Renal pelvis (tissue), 4 donors: Measurements from ENCODE around the gene RTN4R. TPM values are rescaled to one million over a fixed set of nuclear protein-coding genes. Genes with fewer than 3 reads are reported as not detected.

Experiments
- DNase-seq: peaks from one replicate; pipeline ENCODE4 v3.0.0-alpha.2; 2013
- polyA plus RNA-seq, 3 donors: library from polyadenylated mRNA; unstranded; fragments of 120-200 nt; gene quantifications; one replicate each; pipeline ENCODE4 v1.2.1, GENCODE V29; 2013; ENCODE audit not compliant: insufficient read length in 3 of 3

Gene RTN4R
- polyA plus RNA-seq, 3 donors, result 5.8 to 11.2 (median 7.6) TPM

DNA sequence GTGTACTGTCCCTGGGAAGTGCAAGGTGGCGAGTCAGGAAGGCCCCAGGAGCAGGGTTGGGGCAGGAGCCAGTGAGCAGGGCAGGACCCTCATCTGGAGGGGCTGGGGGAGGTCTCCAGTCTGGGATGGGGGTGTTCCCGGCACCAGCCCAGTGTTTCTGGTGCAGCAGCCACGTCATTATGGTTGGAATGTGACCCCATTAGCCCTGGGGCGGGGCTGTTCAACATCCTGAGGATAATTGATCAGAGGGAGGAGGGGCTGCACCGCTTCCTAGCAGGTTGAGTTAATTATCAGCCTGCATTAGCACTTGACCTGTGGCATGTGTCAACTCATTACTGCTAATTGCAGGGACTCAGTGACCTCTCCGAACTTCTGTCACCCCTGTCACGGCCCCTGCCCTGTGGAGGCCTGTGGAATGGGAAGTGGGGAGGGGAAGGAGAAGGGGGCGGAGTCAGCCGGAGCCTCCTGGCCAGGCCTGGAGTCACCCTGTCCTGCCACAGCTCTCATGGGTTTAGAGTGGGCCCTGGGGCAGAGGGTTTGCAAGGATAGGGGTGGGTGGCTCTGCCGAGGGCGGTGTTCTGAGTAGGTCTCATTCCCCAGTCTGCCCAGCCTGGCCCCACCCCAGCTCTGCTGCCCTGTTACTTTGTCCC lies 64.4 kb downstream of the RTN4R start:
- peak; percentile 52 for DNase-seq

DNA sequence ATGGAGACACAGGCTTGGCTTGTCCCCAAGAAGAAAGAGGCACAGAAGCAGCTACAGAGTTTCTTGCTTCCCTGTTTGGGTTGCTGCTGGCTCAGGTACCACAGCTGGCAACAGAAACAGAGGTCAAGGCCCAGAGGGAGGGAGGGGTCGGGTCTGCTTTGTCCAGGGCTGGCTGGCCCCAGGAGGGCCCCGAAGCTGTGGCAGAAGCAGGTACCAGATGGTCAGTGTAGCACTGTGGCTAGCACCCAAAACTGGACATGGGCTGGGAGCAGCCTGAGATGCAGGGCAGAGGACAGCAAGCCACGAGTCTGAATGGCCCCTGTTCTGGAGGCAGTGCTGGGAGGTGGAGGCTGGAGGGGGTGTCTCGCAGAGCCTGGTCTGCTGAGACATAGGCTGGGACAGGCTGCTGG lies 65.0 kb downstream of the RTN4R start:
- DNase-seq, result no peak

DNA sequence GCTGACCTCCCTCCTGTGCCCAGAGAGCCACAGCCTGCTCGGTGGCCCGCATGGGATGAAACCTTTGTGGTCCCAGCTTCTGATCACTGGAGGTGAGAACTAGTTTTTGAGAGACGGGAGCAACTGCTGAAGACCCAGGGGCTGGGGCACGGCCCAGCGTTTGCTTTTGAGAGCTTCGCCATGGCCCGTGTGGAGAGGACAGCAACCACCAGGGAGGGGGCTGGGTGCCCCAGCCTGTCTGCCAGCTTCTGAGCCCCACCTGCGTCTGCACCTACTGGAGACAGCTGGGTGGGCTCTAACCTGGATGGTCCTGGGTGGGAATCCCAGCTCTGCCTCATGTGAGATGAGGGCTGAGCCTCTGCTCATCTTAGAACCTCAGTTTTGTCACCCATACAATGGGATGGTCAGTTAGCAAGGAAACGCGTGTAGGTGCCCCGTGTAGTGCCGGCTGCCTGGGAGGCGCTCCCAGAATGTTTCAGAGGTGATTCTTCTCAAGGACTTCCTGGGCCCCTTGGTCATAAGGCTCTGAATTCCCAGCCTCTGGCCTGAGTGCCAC lies 66.2 kb downstream of the RTN4R start:
- no peak for DNase-seq

DNA sequence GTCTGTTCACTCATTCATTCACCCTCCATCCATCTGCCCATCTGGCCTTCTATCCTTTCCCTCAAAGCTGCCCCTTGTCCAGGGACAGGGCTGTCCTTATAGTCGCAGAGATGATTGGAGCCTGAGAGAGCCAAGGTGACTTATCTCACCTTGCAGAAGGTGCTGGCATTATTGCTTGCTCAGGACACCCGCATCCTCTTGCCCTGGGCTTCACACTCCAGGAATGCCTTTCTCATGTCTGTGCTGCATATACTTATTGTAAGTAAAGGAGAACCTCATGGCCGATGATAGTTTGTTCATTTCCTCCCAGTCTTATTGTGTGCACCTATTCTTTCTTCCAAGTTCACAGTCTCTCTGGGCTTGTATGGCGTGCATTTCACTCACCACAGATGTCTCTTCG lies 68.2 kb downstream of the RTN4R start:
- DNase-seq, result no peak

DNA sequence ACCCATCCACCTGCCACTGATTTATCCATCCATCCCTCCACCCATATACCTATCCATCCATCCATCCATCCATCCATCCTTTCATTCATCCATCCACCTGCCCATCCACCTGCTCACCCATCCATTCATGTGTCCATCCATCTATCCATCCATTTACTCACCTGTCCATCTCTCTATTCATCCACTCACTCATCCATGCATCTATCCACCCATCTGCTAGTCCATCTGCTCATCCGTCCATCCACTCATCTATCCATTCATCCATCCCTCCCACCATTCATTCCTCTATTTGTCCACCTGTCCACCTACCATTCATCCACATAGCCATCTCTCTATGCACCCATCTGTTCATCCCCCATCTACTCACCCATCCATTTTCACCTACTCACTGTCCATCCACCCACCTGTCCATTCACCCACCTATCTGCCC lies 68.7 kb downstream of the RTN4R start:
- no peak for DNase-seq

DNA sequence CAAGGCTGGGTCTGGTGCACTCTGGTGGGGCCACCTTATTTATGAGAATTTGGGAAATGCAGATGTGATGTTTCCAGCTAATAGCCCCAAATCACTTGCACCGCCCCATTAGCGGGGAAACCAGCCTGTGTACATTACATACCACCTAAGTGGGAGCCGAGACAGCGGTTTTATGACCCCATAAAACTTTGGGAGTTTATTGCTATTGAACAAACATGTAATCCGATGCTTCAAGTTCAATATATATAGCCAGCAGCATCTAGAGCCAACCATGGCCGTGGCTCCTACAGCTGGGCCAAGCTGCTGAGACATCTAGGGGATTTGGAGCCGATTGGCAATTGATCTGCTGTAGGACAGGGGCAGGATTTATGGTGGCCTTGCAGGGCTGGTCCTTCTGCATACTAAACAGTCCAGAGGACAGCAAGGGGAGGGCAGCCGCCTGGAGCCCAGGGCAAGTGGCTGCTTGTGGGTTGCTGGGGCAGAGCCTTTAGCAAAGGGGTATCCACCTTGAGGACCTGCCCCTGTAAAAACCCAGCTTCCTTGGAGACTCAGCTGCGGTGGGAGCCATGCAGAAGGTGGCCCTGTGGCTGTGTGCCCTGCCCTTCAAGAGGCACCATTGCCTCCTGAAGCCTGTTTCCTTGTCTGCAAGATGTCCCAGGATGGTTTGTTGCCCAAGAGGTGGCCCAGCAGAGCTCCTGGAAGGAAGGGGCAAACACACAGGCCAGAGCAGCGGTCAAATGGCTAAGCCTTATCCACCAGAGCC lies 69.4 kb downstream of the RTN4R start:
- peak; percentile 80 for DNase-seq

DNA sequence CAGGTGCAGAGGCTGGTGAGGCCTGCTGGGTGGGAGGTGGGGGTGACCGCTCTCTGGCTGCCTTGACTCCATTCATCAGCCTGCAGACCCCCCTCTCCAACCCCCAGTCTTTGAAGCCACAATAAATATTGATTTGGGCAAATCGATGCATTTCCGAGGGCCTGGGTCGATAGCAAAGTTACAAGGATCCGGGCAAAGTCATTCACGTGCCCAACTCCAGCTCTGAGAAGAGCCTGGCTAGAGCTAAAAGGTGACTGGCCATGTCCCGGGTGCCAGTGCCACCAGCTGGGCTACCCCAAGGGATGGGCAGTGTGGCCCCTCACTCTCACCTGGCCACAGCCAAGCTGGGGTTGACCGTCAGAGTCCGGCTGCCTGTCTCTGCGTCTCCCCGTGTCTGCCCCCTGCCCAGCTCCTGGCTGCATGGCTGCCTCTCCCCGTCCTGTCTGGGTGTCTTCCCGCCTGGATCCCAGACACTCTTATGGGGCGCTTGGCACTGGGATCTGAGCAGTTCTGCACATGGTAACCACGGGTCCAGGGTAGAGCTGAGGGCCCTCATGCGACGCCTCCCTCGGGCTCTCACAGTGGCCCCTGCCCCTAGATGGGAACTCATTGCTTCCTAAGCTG lies 70.6 kb downstream of the RTN4R start:
- no peak for DNase-seq

DNA sequence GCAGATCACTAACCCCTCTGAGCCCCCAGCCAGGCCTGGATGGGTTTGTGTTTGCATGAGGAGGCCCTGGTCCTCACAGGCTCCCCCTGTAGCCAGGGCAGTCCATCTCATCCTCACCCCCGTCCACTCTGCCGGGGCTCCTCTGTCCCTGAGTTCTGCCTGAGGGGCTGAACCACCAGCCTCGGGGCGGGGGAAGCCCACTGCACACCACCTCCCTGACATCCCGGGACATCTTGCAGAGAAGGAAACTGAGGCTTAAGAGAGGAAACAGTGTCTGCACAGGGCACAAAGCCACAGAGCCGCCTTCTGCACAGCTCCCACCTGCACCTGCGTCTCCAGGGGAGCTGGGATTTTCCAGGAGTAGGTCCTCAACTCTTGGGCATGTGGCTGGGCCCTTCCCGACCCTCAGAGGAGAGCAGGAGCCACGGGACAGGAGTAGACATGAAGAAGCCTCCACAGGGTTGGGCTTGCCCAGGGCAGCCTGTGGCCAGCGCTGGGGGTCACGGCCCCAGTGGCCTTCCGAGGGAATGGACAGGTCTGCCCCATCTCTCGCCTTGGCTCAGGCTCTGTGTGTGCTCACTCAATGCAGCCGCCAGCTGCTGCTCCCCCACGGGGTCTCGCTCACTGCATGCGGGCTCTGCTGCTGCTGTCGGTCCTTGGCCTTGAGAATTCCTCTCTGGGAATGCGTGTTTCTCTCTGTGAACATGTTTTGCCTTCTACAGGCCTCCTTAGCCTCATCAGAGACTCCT lies 71.8 kb downstream of the RTN4R start:
- DNase-seq, result no peak

DNA sequence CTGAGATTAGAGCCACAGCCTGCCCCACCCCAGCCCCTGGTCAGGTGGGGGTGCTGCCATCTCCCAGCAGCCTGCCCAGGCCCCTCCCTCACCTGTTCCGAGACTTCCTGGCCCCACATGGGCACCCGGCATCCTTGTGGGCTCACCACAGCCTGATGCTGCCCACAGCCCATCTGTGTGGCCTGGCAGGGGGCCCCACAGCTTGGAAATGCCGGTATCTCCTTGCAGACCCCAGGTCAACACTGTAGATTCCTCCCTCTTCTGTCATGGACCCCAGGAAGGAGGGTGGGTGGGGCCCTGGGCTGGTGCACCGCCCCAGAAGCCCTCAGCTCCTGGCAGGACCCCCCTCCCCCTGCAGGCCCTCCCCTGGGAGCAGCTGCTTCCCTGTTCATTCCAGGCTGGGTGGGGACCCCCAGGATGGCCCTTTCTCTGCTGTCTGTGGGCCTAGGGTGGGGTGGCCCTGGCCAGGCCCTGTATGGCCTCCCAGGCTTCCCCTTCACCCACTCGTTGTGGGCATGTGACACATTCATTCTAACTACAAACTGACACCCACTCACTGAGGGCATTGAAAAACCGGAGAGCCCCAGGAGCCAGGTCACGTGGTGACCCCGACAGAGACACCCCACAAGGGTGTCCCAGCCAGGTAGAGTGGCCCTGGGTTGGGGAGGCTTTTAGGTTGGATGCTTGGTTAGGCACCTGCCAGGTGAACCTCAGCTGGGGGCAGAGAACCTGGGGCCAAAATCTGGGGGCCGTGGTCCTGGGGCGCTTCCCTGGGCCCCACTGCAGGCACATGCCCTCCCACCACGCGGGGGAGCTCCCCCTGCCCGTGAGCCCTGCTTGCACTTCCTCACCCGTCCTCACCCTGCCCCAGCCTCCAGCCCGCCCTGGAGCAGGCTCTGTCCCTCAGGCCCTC lies 73.2 kb downstream of the RTN4R start:
- DNase-seq, result no peak

DNA sequence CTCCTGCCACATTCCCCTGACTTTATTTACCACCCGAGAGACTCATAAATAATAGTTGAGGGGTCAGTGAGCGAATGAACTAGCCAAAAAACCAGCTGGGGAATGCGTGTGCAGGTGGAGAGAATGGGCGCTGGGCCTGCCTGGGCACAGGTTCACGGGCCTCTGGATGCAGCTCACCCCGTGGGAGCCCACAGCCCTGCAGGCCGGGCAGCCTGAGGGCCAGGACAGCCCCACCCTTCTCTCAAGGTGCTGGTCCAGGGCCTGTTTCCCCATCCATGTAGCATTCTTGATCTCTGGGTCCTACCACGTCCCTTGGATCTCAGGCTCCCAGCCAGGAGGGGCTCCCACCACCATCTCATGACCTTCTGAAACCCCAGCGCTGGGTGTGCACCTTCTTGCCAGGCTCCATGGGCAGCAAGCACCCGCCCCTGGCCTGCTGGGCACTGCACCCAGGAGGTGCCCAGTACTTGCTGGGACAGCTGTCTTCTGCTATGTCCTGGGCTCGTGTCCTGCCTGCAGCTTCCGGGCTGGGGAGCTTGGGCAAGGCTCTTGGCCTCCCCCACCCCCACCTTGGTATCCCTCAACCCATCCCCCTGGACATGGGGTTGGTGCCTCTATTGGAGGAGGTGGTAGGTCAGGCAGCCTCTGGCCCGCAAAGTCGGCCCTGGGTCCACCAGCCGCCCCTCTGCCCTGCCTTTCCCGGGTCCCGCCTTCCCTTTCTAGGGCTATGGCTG lies 74.2 kb downstream of the RTN4R start:
- no peak for DNase-seq

DNA sequence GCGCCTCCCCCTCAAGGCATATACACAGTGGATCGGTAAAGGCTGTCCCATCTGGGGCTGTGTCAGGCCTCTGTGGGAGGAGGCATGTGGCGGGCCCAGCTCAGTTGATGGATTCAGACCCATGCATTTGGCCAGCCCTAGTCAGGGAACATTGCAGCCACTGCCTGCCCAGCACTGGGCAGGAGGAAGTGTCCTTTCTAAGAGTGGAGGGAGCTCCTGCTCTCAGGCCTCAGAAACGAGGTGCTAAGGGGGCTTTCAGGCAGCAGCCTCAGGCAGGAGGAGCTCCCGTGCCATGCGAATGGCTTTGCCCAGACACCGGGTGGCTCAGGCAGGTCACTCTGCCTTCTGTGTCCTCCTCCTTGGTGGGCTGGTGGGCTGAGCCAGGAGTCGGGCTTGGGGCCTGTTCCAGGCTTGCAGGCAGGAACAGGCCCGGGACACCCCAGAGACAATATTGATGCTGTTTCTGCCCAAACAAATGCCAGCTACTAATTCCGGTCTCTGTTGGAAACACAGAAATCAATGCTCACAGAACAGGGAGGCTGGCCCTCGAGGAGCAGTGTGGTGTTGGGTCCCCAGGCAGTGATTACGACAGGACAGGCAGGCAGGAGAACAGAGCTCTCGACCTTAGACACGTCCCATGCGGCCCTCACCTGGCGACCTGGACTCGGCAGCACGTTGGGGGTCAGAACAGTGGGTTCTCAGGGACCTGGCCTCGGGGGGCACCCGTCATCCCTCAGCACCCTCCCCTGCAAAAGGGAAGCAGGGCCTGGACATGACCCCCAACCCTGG lies 75.0 kb downstream of the RTN4R start:
- DNase-seq, result no peak

DNA sequence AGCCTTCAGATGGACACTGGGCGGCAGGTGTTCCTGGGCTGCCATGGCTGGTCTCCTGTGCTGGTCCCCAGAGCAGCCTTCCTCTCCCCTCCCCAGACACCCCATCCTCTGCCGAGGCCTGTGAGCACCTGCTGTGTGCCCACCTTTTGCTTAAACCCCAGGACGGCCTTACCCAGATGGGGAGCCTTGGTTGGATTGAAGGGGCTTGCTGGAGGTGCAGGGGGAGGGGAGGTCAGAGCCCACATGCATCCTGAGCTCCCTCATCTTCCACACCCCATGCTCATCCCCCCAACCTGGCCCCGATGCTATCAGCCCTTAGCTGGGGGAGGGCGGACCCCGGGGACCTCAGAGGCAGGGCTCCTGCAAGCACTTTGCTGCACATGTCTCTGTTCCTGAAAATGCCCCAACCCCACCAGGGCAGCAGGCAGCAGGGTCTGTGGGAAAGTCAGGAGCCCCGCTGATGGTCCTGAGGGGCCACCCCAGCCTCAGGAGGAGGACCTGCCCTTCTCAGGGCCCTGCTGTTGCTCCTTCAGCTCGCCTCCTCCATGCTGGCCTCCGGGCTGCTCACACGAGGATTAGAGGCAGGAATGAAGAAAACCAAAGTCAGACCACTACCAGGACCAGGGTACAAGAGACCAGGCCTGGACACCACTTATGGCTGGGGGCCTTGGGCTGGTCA lies 75.7 kb downstream of the RTN4R start:
- no peak for DNase-seq

DNA sequence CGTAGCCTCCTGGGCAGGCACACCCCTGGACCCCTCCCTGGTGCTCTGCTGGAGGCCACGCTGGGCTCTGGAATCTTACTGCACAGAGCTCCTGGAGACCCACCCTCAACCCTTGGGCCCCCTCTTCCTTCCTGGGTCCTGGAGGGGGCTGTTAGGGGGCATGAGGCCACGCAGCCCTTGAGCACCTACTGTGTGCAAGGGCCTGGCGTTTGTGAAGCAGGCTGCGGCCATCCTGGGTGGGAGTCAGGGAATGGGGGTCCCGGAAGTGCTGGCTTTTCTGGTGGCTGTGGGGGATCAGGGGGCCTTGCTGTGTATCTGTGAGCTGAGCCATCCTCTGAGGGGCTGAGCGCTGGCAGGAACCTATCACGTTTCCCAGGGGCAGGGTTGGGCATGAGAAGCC lies 76.3 kb downstream of the RTN4R start:
- no peak for DNase-seq

Other genes with a start within 250 kb of the RTN4R start
- gene TANGO2, start 247.2 kb downstream of the RTN4R start, polyA plus RNA-seq, result 10 to 100 TPM; 10.8 to 12.3 (median 11.4) TPM
- 10 to 100 TPM; 48.3 to 60.3 (median 59.2) TPM for gene DGCR8, start 188.1 kb downstream of the RTN4R start, polyA plus RNA-seq
- 100 to 1,000 TPM; 171 to 203 (median 199) TPM for gene RANBP1, start 152.2 kb downstream of the RTN4R start, polyA plus RNA-seq
- 10 to 100 TPM; 53.3 to 60.7 (median 59.2) TPM for gene TRMT2A, start 151.1 kb downstream of the RTN4R start, polyA plus RNA-seq
- gene ZDHHC8, start 136.5 kb downstream of the RTN4R start, polyA plus RNA-seq, result 10 to 100 TPM; 50.6 to 59.7 (median 51.6) TPM
- gene CCDC188, start 117.3 kb downstream of the RTN4R start, polyA plus RNA-seq, result 1 to 10 TPM in 2 of 3 donors, under 1 TPM in 1; 0.98 to 2.1 (median 1.5) TPM
- gene DGCR6L, start 51.7 kb upstream of the RTN4R start, polyA plus RNA-seq, result 10 to 100 TPM; 54.6 to 66.3 (median 63.8) TPM
- 10 to 100 TPM; 20.4 to 21.7 (median 21.0) TPM for gene ZNF74, start 125.8 kb upstream of the RTN4R start, polyA plus RNA-seq
- 10 to 100 TPM; 16.1 to 29.6 (median 24.3) TPM for gene SCARF2, start 169.5 kb upstream of the RTN4R start, polyA plus RNA-seq
- gene KLHL22, start 227.5 kb upstream of the RTN4R start, polyA plus RNA-seq, result 10 to 100 TPM; 31.9 to 39.4 (median 38.8) TPM
- gene MED15, start 239.3 kb upstream of the RTN4R start, polyA plus RNA-seq, result 10 to 100 TPM; 45.7 to 62.9 (median 61.4) TPM